ENCODE data around the gene MIEF2. TPM values are rescaled to one million over a fixed set of nuclear protein-coding genes. Genes with fewer than 3 reads are reported as not detected.

Gene MIEF2
- polyA plus RNA-seq, 1 of the 3 experiments (the other 2 are of a cell fraction): 12.7 TPM

DNA sequence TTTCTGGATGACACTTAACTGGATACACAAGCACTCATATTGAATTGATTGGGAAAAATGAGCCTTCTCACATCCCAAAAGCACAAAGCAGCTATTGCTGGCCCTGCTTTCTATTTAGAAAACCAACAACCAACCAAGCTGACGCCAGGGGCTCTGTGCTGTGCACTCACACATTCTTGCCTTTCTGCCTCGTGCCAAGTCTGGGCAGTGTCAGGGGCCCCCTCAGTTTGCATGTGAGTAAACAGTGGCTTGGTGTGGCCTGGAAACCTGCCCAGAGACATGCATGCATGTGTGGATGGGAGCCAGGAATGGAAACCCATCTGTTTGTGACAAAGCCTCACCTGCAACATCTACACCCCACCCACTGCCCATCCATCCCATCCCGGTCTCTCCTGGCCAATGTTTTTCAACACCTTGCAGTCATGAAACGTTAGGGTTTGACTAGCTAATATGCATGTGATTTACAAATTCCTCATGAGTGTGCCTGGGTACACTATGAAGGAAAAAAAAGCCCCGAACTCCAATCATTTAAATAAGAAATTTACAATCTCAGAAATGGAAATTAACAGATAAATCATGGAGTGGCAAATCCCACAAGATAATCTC lies 20.4 kb downstream of the MIEF2 start:
- ChIA-PET POLR2A (no interaction called here), CTCF (interaction anchor here (1.0 to 1.6 kb wide), 2 partner anchors 10 to 32 kb away, joined by 4 to 5 read pairs; no protein-coding TSS in a partner anchor)
- Histone ChIP-seq H3K4me2 (no peak overlapping the region), H2AFZ (ENCODE audit: low read depth) (no peak overlapping the region), H3K9ac (no peak overlapping the region), H4K20me1 (ENCODE audit: insufficient read depth) (no peaks in the 10 kb centered on the region), H3K36me3 (replicated peaks in 1 of 2; ENCODE audit: control insufficient read depth in 1 of 2, insufficient read depth in 2 of 2, low read length in 1 of 2) (peaks cover 53 to 74% of the 10 kb centered on the region in 2 experiments), H3K9me2 (no peaks in the 10 kb centered on the region), H3K27ac (ENCODE audit: low read depth in 2 of 2, low read length in 1 of 2) (no peak overlapping the region), H3K79me2 (ENCODE audit: insufficient read depth) (no peaks in the 10 kb centered on the region), H3K4me3 (ENCODE audit: low read depth in 2 of 2, low read length in 1 of 2) (no peak overlapping the region), H3K4me1 (ENCODE audit: control insufficient read depth in 1 of 2, insufficient read depth in 2 of 2, low read depth in 1 of 2, low read length in 1 of 2) (no peaks in the 10 kb centered on the region), H3K9me3 (no peaks in the 10 kb centered on the region), H3K27me3 (ENCODE audit: insufficient read depth) (no peaks in the 10 kb centered on the region), H3F3A (replicated peaks; ENCODE audit: insufficient read depth) (no peaks in the 10 kb centered on the region)
- whole genome bisulfite sequencing (ENCODE audit: low lambda C conversion rate): 81% methylated on average over 5 of the region's 5 CpGs
- TF ChIP-seq, protein P1, sequence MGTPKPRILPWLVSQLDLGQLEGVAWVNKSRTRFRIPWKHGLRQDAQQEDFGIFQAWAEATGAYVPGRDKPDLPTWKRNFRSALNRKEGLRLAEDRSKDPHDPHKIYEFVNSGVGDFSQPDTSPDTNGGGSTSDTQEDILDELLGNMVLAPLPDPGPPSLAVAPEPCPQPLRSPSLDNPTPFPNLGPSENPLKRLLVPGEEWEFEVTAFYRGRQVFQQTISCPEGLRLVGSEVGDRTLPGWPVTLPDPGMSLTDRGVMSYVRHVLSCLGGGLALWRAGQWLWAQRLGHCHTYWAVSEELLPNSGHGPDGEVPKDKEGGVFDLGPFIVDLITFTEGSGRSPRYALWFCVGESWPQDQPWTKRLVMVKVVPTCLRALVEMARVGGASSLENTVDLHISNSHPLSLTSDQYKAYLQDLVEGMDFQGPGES (IDR thresholded peaks at IDR 0.05; ENCODE audit: low read depth, low read length): no peak
- DNase-seq: no peak

DNA sequence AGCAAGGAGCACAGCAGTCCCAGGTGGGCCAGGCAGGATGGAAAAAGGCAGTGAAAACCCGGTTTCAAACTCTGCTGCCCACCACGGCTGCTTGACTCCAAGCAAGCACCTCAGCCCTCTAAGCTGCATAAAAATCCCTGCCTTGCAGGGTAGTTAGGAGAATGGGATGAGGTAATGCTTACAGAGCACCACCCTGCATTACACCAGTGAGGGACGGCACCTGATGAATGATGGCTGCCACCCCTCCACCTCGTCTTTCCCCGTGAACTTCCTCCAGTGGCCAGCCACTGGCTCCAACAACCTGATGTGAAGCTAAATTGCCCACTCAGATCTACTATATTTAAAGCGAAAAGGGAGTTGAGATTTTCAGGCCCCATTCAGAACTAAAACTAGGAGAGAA lies 21.3 kb downstream of the MIEF2 start:
- peaks cover 57 to 66% of the 10 kb centered on the region in 2 experiments for H3K36me3 ChIP-seq (replicated peaks in 1 of 2; ENCODE audit: control insufficient read depth in 1 of 2, insufficient read depth in 2 of 2, low read length in 1 of 2)
- DNase-seq: no peak
- no peaks in the 10 kb centered on the region for H3F3A ChIP-seq (replicated peaks; ENCODE audit: insufficient read depth)
- no peaks in the 10 kb centered on the region for H3K27me3 ChIP-seq (ENCODE audit: insufficient read depth)
- no peak overlapping the region for H3K9ac ChIP-seq
- no peak overlapping the region for H2AFZ ChIP-seq (ENCODE audit: low read depth)
- H3K79me2 ChIP-seq (ENCODE audit: insufficient read depth): no peaks in the 10 kb centered on the region
- ChIA-PET CTCF (no interaction called here), POLR2A (no interaction called here)
- H3K4me1 ChIP-seq (ENCODE audit: control insufficient read depth in 1 of 2, insufficient read depth in 2 of 2, low read depth in 1 of 2, low read length in 1 of 2): no peaks in the 10 kb centered on the region
- H4K20me1 ChIP-seq (ENCODE audit: insufficient read depth): no peaks in the 10 kb centered on the region
- H3K4me3 ChIP-seq (ENCODE audit: low read depth in 2 of 2, low read length in 1 of 2): no peak overlapping the region
- 90% methylated on average over 5 of the region's 6 CpGs for WGBS (ENCODE audit: low lambda C conversion rate)
- no peaks in the 10 kb centered on the region for H3K9me2 ChIP-seq
- H3K27ac ChIP-seq (ENCODE audit: low read depth in 2 of 2, low read length in 1 of 2): no peak overlapping the region
- H3K4me2 ChIP-seq: no peak overlapping the region
- no peaks in the 10 kb centered on the region for H3K9me3 ChIP-seq
- TF ChIP-seq SIN3A (IDR thresholded peaks at IDR 0.05; ENCODE audit: borderline replicate concordance, low read depth, low read length) (no peak), GABPA (IDR thresholded peaks at IDR 0.05; ENCODE audit: low read depth) (no peak), MXI1 (IDR thresholded peaks at IDR 0.05; ENCODE audit: low read depth, low read length) (no peak), TEAD4 (IDR thresholded peaks at IDR 0.05; ENCODE audit: borderline replicate concordance, insufficient read depth) (no peak), ELF1 (IDR thresholded peaks at IDR 0.05) (no peak), CHD2 (IDR thresholded peaks at IDR 0.05; ENCODE audit: low read length, partially characterized antibody) (no peak), FOSL2 (IDR thresholded peaks at IDR 0.05; ENCODE audit: borderline replicate concordance, low read depth) (no peak), RAD21 (IDR thresholded peaks at IDR 0.05; ENCODE audit: low read length) (no peak), TAF1 (IDR thresholded peaks at IDR 0.05; ENCODE audit: borderline replicate concordance, low read depth, low read length) (no peak), MEF2A (IDR thresholded peaks at IDR 0.05; ENCODE audit: borderline replicate concordance, low read depth) (no peak), YY1 (IDR thresholded peaks at IDR 0.05; ENCODE audit: low read depth) (no peak), RCOR1 (IDR thresholded peaks at IDR 0.05; ENCODE audit: low read length) (no peak)
- TF ChIP-seq, protein P2, sequence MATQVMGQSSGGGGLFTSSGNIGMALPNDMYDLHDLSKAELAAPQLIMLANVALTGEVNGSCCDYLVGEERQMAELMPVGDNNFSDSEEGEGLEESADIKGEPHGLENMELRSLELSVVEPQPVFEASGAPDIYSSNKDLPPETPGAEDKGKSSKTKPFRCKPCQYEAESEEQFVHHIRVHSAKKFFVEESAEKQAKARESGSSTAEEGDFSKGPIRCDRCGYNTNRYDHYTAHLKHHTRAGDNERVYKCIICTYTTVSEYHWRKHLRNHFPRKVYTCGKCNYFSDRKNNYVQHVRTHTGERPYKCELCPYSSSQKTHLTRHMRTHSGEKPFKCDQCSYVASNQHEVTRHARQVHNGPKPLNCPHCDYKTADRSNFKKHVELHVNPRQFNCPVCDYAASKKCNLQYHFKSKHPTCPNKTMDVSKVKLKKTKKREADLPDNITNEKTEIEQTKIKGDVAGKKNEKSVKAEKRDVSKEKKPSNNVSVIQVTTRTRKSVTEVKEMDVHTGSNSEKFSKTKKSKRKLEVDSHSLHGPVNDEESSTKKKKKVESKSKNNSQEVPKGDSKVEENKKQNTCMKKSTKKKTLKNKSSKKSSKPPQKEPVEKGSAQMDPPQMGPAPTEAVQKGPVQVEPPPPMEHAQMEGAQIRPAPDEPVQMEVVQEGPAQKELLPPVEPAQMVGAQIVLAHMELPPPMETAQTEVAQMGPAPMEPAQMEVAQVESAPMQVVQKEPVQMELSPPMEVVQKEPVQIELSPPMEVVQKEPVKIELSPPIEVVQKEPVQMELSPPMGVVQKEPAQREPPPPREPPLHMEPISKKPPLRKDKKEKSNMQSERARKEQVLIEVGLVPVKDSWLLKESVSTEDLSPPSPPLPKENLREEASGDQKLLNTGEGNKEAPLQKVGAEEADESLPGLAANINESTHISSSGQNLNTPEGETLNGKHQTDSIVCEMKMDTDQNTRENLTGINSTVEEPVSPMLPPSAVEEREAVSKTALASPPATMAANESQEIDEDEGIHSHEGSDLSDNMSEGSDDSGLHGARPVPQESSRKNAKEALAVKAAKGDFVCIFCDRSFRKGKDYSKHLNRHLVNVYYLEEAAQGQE (IDR thresholded peaks at IDR 0.05; ENCODE audit: low read depth, low read length): no peak
- TF ChIP-seq, protein P1 (IDR thresholded peaks at IDR 0.05; ENCODE audit: low read depth, low read length): no peak
- TF ChIP-seq, protein P3, sequence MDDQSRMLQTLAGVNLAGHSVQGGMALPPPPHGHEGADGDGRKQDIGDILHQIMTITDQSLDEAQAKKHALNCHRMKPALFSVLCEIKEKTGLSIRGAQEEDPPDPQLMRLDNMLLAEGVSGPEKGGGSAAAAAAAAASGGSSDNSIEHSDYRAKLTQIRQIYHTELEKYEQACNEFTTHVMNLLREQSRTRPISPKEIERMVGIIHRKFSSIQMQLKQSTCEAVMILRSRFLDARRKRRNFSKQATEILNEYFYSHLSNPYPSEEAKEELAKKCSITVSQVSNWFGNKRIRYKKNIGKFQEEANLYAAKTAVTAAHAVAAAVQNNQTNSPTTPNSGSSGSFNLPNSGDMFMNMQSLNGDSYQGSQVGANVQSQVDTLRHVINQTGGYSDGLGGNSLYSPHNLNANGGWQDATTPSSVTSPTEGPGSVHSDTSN (IDR thresholded peaks at IDR 0.05): no peak

All from SK-N-SH (cell line).